Neural progenitor cell (in vitro differentiated cells): ENCODE measurements around the gene HINT3.

Experiments
- CTCF ChIP-seq: fragments of 200-600 bp; sonication (generic); IDR thresholded peaks from 2 replicates; pipeline ENCODE4 v1.5.1; 2017; ENCODE audit warnings: antibody characterized with exemption, mild to moderate bottlenecking
- EZH2 ChIP-seq: fragments of 200-600 bp; sonication (generic); IDR thresholded peaks from 2 replicates; pipeline ENCODE4 v1.6.1; 2017; ENCODE audit warnings: antibody characterized with exemption, mild to moderate bottlenecking, moderate library complexity
- EZH2phosphoT487 ChIP-seq: fragments of 200-600 bp; sonication (generic); IDR thresholded peaks from 2 replicates; pipeline ENCODE4 v1.6.1; 2017; ENCODE audit warnings: antibody characterized with exemption

- TF ChIP-seq CTCF (no peak), EZH2 (no peak), EZH2phosphoT487 (no peak)
Observed at GRCh38 chr6:126015863-126016262, 59.3 kb downstream of the HINT3 start.
